Thoracic aorta (tissue), 2 donors: Measurements from ENCODE around the gene SLC35G2. TPM values are rescaled to one million over a fixed set of nuclear protein-coding genes. Genes with fewer than 3 reads are reported as not detected.
A peak's percentile ranks its signal among the peaks of the same experiment; 100 is the strongest.

Source experiments
- ATAC-seq: fragments of 150-250 bp; one replicate; pipeline ENCODE4 v1.8.0; 2017; ENCODE audit warnings: low read depth; ENCODE audit not compliant: insufficient number of reproducible peaks, low FRiP score
- DNase-seq: peaks from one replicate; pipeline ENCODE4 v3.0.0-alpha.2; 2020; ENCODE audit warnings: low spot score
- H3K27ac ChIP-seq, 2 donors: fragments of 200-600 bp; sonication (generic); 1 replicate in 1 of 2; 2 replicates in 1 of 2; pipeline ENCODE4 v1.5.1; 2016; ENCODE audit warnings: mild to moderate bottlenecking in 2 of 2, moderate library complexity in 2 of 2
- H3K27me3 ChIP-seq: fragments of 200-600 bp; sonication (generic); replicated peaks from 2 replicates; pipeline ENCODE4 v1.6.0; 2016; ENCODE audit warnings: mild to moderate bottlenecking; ENCODE audit not compliant: insufficient read depth
- H3K36me3 ChIP-seq: fragments of 200-600 bp; sonication (generic); one replicate; pipeline ENCODE4 v1.5.1; 2016
- H3K4me1 ChIP-seq, 2 donors: fragments of 200-600 bp; sonication (generic); 1 replicate in 1 of 2; 2 replicates in 1 of 2; pipeline versions ENCODE4 v1.5.1 to v1.6.0; 2016; ENCODE audit warnings: low read depth in 2 of 2, mild to moderate bottlenecking in 1 of 2; ENCODE audit not compliant: control insufficient read depth in 1 of 2
- H3K4me3 ChIP-seq: fragments of 200-600 bp; sonication (generic); 2 replicates; pipeline ENCODE4 v1.5.1; 2016; ENCODE audit warnings: mild to moderate bottlenecking
- H3K9me3 ChIP-seq: fragments of 200-600 bp; sonication (generic); 2 replicates; pipeline ENCODE4 v1.5.1; 2016
- CTCF ChIP-seq: fragments of 200-600 bp; sonication (generic); IDR thresholded peaks from one replicate; pipeline ENCODE4 v1.5.1; 2019; ENCODE audit warnings: antibody characterized with exemption
- total RNA-seq, 2 donors: library from RNA; depleted of rRNA; stranded (reverse); fragments of >200 nt; gene quantifications; one replicate each; pipeline versions ENCODE4 v1.1.0 to v1.2.3, GENCODE V29; 2016

SLC35G2 gene
- total RNA-seq, 2 donors from 2014 or later, result 5.3 to 6.9 TPM

- Histone ChIP-seq H3K36me3 (no peaks in the 10 kb centered on the region), H3K27ac (no peak overlapping the region), H3K4me3 (no peak overlapping the region), H3K4me1 (peaks cover 3 to 19% of the 10 kb centered on the region in 2 donors), H3K9me3 (no peaks in the 10 kb centered on the region), H3K27me3 (no peaks in the 10 kb centered on the region)
- DNase-seq, result no peak
- TF ChIP-seq CTCF, result no peak
- ATAC-seq, result no peak
These were observed 1.5 kb upstream of the SLC35G2 start for GRCh38 chr3:136817448-136817847.

- TF ChIP-seq CTCF, result no peak
- Histone ChIP-seq H3K4me3 (peak overlapping the region; percentile 85), H3K36me3 (no peaks in the 10 kb centered on the region), H3K27ac (peak overlapping the region; percentile 11 to 62), H3K27me3 (no peaks in the 10 kb centered on the region), H3K9me3 (no peaks in the 10 kb centered on the region), H3K4me1 (peaks cover 3 to 19% of the 10 kb centered on the region in 2 donors)
- ATAC-seq (peak; percentile 40), DNase-seq (peak; percentile 3)
These were observed 646 bp upstream of the SLC35G2 start for GRCh38 chr3:136818191-136818768.

- peak; percentile 7 for DNase-seq
- no peak for TF ChIP-seq CTCF
- Histone ChIP-seq H3K27me3 (no peaks in the 10 kb centered on the region), H3K9me3 (no peaks in the 10 kb centered on the region), H3K4me1 (peaks cover 3 to 19% of the 10 kb centered on the region in 2 donors), H3K4me3 (peak overlapping the region; percentile 85), H3K36me3 (no peaks in the 10 kb centered on the region), H3K27ac (peak overlapping the region; percentile 11 to 62)
- peak; percentile 63 for ATAC-seq
These were observed 435 bp downstream of the SLC35G2 start for GRCh38 chr3:136819392-136819730.

GRCh38 chr3:136819731-136820679, 1.1 kb downstream of the SLC35G2 start:
- no peak for TF ChIP-seq CTCF
- Histone ChIP-seq H3K9me3 (no peaks in the 10 kb centered on the region), H3K27ac (peak overlapping the region; percentile 34 to 62), H3K4me1 (peaks cover 3 to 19% of the 10 kb centered on the region in 2 donors), H3K27me3 (no peaks in the 10 kb centered on the region), H3K4me3 (peak overlapping the region; percentile 85), H3K36me3 (no peaks in the 10 kb centered on the region)
- DNase-seq (peak; percentile 2), ATAC-seq (no peak)

- Histone ChIP-seq H3K4me1 (peaks cover 6 to 14% of the 10 kb centered on the region in 2 donors), H3K27ac (no peak overlapping the region), H3K36me3 (no peaks in the 10 kb centered on the region), H3K9me3 (no peaks in the 10 kb centered on the region), H3K27me3 (no peaks in the 10 kb centered on the region), H3K4me3 (no peak overlapping the region)
- no peak for TF ChIP-seq CTCF
- DNase-seq (no peak), ATAC-seq (no peak)
These were observed 12.5 kb downstream of the SLC35G2 start for GRCh38 chr3:136831461-136831860.
